Measurements from ENCODE around the gene ACTR10.

The ACTR10 gene

DNA sequence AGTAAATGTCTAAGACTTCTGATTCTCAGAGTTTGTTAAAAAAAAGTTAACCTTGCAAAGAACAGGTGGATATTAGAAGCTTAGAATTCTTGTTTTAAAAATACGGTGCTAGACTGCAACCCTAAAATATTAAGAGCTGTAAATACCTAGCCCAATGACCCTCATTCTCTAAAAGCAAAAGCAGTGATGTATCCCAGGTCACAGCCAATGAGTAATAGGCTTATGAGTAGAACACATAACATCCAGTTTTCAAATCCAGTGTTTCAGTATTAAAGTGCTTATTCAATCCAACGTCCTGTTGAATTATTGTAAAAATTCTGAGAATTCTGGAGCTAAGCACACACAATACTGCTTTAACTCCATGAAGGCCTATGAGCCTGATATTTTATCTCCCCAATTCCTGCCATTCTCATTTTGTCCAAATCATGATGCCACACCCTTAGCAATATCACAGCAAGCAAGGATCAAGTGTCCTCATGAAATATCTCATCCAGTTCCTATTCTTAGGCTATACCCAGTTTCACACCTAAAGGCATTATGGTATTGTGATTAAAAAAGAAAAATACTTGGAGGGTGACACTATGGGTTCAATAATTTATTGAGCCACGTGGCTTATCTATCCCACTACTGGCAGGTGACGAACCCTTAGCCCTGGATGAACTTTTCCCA is 83.1 kb downstream of the ACTR10 start:
- no peak for DNase-seq

DNA sequence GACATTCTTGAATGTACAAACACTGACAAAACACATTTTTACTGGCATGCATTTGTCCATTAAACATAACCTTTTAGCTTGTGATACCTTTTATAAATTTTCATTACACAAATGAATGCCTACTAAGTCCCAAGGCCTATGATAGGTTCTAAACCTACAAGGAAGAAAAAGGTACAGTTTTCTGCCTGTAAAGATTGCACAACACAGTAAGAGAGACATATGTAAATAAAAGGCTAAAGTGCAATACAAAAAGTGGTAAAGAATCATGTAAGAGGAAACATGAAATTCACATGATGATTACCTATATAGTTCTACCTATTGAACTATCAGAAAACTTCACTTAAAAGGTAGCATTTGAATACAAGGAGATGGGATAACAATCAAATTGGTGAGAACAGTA is 83.8 kb downstream of the ACTR10 start:
- no peak for DNase-seq

DNA sequence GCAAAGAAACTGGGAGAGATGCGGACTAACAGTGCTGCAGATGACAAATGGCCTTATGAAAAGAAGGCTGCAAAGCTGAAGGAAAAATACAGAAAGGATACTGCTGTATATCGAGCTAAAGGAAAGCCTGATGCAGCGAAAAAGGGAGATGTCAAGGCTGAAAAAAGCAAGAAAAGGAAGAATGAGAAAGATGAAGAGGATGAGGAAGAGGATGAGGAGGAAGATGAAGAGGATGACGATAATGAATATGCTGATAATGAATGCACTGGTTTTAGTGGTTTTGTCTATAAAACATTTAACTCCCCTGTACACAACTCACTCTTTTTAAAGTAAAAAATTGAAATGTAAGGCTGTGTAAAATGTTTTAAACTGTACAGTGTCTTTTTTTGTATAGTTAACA is 85.2 kb downstream of the ACTR10 start:
- DNase-seq, result no peak
